Natural killer cell (primary cell): ENCODE data around the gene TRIM27. TPM values are rescaled to one million over a fixed set of nuclear protein-coding genes. Genes with fewer than 3 reads are reported as not detected.

Experiments used
- ATAC-seq, 3 donors: fragments of 150-1000 bp in 2 of 3; fragments of 200-7000 bp in 1 of 3; cut with Tn5 transposase; 1 replicate in 1 of 3; 2 replicates in 2 of 3; pipeline ENCODE4 v1.10.0; 2021; ENCODE audit warnings: mild to moderate bottlenecking in 2 of 3, moderate library complexity in 2 of 3
- DNase-seq, 2 donors: peaks; one replicate each; pipeline versions ENCODE4 v3.0.0 to v3.0.0-alpha.2; 2013 to 2021; ENCODE audit warnings: mixed read lengths in 1 of 2
- H3K27ac ChIP-seq: one replicate; pipeline ENCODE4 v1.5.1; 2013; ENCODE audit warnings: mild to moderate bottlenecking, low read length
- H3K27me3 ChIP-seq: one replicate; pipeline ENCODE4 v1.6.1; 2013; ENCODE audit warnings: low read length; ENCODE audit not compliant: control insufficient read depth, insufficient read depth
- H3K36me3 ChIP-seq: one replicate; pipeline ENCODE4 v1.6.1; 2013; ENCODE audit warnings: low read length; ENCODE audit not compliant: control insufficient read depth, insufficient read depth
- H3K4me1 ChIP-seq: one replicate; pipeline ENCODE4 v1.6.1; 2013; ENCODE audit warnings: low read length; ENCODE audit not compliant: control insufficient read depth, insufficient read depth
- H3K4me3 ChIP-seq: one replicate; pipeline ENCODE4 v1.5.1; 2013; ENCODE audit warnings: low read length
- H3K9me3 ChIP-seq: one replicate; pipeline ENCODE4 v1.6.1; 2013; ENCODE audit warnings: low read length; ENCODE audit not compliant: control insufficient read depth, insufficient read depth
- H3K27ac Mint-ChIP-seq, 2 donors: one replicate each; pipeline ENCODE4 v1.8.0; 2022; ENCODE audit warnings: mild to moderate bottlenecking in 2 of 2, mixed read lengths in 2 of 2, moderate library complexity in 1 of 2
- H3K27me3 Mint-ChIP-seq, 2 donors: one replicate each; pipeline ENCODE4 v1.8.0; 2022; ENCODE audit warnings: low read depth in 2 of 2, mixed read lengths in 2 of 2
- H3K36me3 Mint-ChIP-seq: one replicate; pipeline ENCODE4 v1.8.0; 2022; ENCODE audit warnings: mixed read lengths
- H3K4me1 Mint-ChIP-seq, 2 donors: one replicate each; pipeline ENCODE4 v1.8.0; 2022; ENCODE audit warnings: mixed read lengths in 2 of 2
- H3K4me3 Mint-ChIP-seq: one replicate; pipeline ENCODE4 v1.8.0; 2022; ENCODE audit warnings: mild to moderate bottlenecking, moderate library complexity, mixed read lengths
- H3K9me3 Mint-ChIP-seq, 2 donors: one replicate each; pipeline ENCODE4 v1.8.0; 2022; ENCODE audit warnings: mixed read lengths in 2 of 2
- WGBS: methylation state at CpG from one replicate; pipeline ENCODE4 v1.1.7; 2013; ENCODE audit warnings: missing lambda C conversion rate; ENCODE audit not compliant: insufficient coverage; 5-methylcytosine and 5-hydroxymethylcytosine counted together
- intact Hi-C: fragments of 100-400 bp; cut with micrococcal nuclease; formaldehyde crosslinking; loops from one replicate; pipeline ENCODE4 v1.14.2; 2022
- total RNA-seq, 4 donors: library from RNA; stranded (reverse); fragments of 120-200 nt in 1 of 4; gene quantifications; one replicate each; pipeline versions ENCODE4 v1.2.3 to v1.2.4, GENCODE V29; 2013 to 2022
- TF ChIP-seq, protein P1 (sequence below): fragments of 200-600 bp; IDR thresholded peaks from one replicate; pipeline ENCODE4 v1.8.0; 2022; ENCODE audit warnings: antibody characterized with exemption

Gene TRIM27
- total RNA-seq, 3 donors from 2014 or later (not counting 1 experiment from before 2014, with no cell fraction given): 19.3 to 33.6 (median 25.1) TPM

DNA sequence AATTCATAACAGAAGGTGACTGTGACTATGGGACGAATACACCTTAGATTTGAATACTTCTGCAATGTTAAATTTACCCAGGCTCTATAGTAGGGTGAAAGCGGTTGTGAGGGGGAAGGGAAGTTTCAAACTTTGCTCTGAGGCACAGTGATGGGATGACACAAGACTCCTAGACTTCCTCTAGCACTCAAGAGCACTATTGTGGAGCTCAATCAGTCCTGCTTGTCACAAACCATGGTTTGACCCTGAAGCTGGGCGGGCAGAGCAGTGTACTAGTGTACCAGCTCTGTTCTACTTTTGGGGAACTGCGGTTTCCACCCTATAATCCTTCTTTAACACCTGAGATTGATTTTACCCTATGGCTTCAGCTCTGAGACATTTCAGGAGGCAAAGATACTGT lies 17.1 kb downstream of the TRIM27 start:
- peaks cover 12% of the 10 kb centered on the region for H3K36me3 Mint-ChIP-seq
- intact Hi-C loops: no loop called here
- no peak overlapping the region for H3K27ac ChIP-seq
- H3K36me3 ChIP-seq: peaks cover 78% of the 10 kb centered on the region
- TF ChIP-seq, protein P1, sequence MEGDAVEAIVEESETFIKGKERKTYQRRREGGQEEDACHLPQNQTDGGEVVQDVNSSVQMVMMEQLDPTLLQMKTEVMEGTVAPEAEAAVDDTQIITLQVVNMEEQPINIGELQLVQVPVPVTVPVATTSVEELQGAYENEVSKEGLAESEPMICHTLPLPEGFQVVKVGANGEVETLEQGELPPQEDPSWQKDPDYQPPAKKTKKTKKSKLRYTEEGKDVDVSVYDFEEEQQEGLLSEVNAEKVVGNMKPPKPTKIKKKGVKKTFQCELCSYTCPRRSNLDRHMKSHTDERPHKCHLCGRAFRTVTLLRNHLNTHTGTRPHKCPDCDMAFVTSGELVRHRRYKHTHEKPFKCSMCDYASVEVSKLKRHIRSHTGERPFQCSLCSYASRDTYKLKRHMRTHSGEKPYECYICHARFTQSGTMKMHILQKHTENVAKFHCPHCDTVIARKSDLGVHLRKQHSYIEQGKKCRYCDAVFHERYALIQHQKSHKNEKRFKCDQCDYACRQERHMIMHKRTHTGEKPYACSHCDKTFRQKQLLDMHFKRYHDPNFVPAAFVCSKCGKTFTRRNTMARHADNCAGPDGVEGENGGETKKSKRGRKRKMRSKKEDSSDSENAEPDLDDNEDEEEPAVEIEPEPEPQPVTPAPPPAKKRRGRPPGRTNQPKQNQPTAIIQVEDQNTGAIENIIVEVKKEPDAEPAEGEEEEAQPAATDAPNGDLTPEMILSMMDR: no peak
- peak in 1 of 3 donors; percentile 43 for ATAC-seq
- 100% methylated on average over 2 of the region's 4 CpGs for WGBS
- DNase-seq: no peak
- H3K27ac Mint-ChIP-seq: peak overlapping the region in 1 of 2 donors; percentile 3
- H3K4me1 Mint-ChIP-seq: peaks cover 0 to 14% of the 10 kb centered on the region in 2 donors
- no peak overlapping the region for H3K4me3 Mint-ChIP-seq
- H3K27me3 ChIP-seq: no peaks in the 10 kb centered on the region
- no peak overlapping the region for H3K4me3 ChIP-seq
- H3K9me3 ChIP-seq: no peaks in the 10 kb centered on the region
- no peaks in the 10 kb centered on the region for H3K9me3 Mint-ChIP-seq
- H3K27me3 Mint-ChIP-seq: no peaks in the 10 kb centered on the region
- no peaks in the 10 kb centered on the region for H3K4me1 ChIP-seq

- Mint-ChIP-seq H3K9me3 (no peaks in the 10 kb centered on the region), H3K4me3 (no peak overlapping the region), H3K27me3 (no peaks in the 10 kb centered on the region), H3K36me3 (no peaks in the 10 kb centered on the region), H3K27ac (no peak overlapping the region), H3K4me1 (peaks cover 0 to 4% of the 10 kb centered on the region in 2 donors)
- Histone ChIP-seq H3K36me3 (peaks cover 60% of the 10 kb centered on the region), H3K27ac (no peak overlapping the region), H3K4me1 (no peaks in the 10 kb centered on the region), H3K4me3 (no peak overlapping the region), H3K9me3 (no peaks in the 10 kb centered on the region), H3K27me3 (no peaks in the 10 kb centered on the region)
- TF ChIP-seq, protein P1: no peak
- intact Hi-C loops: no loop called here
- WGBS: 99% methylated on average over 3 of the region's 5 CpGs
- no peak for ATAC-seq
- DNase-seq: no peak
Observed at GRCh38 chr6:28903686-28904085, 20.1 kb downstream of the TRIM27 start.

GRCh38 chr6:28901831-28902230 lies 22.0 kb downstream of the TRIM27 start:
- peak overlapping the region in 1 of 2 donors; percentile 99 for H3K27ac Mint-ChIP-seq
- TF ChIP-seq, protein P1: no peak
- Histone ChIP-seq H3K27ac (no peak overlapping the region), H3K9me3 (no peaks in the 10 kb centered on the region), H3K4me3 (no peak overlapping the region), H3K36me3 (peaks cover 44% of the 10 kb centered on the region), H3K4me1 (peaks cover 11% of the 10 kb centered on the region), H3K27me3 (no peaks in the 10 kb centered on the region)
- H3K4me3 Mint-ChIP-seq: no peak overlapping the region
- peaks cover 8 to 15% of the 10 kb centered on the region in 2 donors for H3K4me1 Mint-ChIP-seq
- intact Hi-C loops: no loop called here
- no peaks in the 10 kb centered on the region for H3K36me3 Mint-ChIP-seq
- DNase-seq (no peak), ATAC-seq (no peak)
- H3K27me3 Mint-ChIP-seq: no peaks in the 10 kb centered on the region
- no peaks in the 10 kb centered on the region for H3K9me3 Mint-ChIP-seq

GRCh38 chr6:28900577-28901256 lies 23.1 kb downstream of the TRIM27 start:
- no peaks in the 10 kb centered on the region for H3K9me3 ChIP-seq
- H3K36me3 ChIP-seq: peaks cover 36% of the 10 kb centered on the region
- no peaks in the 10 kb centered on the region for H3K27me3 ChIP-seq
- H3K27me3 Mint-ChIP-seq: no peaks in the 10 kb centered on the region
- no peak overlapping the region for H3K27ac ChIP-seq
- no peaks in the 10 kb centered on the region for H3K36me3 Mint-ChIP-seq
- H3K4me3 ChIP-seq: no peak overlapping the region
- 87% methylated on average over 4 of the region's 5 CpGs for WGBS
- peaks cover 13% of the 10 kb centered on the region for H3K4me1 ChIP-seq
- H3K4me1 Mint-ChIP-seq: peaks cover 18 to 25% of the 10 kb centered on the region in 2 donors
- H3K4me3 Mint-ChIP-seq: no peak overlapping the region
- intact Hi-C loops: no loop called here
- DNase-seq: no peak
- TF ChIP-seq, protein P1: no peak
- peak overlapping the region; percentile 61 to 99 for H3K27ac Mint-ChIP-seq
- H3K9me3 Mint-ChIP-seq: peaks cover 0 to 2% of the 10 kb centered on the region in 2 donors
- ATAC-seq: no peak
